KMS-11 (cell line): ENCODE measurements around the gene SKAP1.

ENCODE experiments used
- H2AFZ ChIP-seq: fragments of 200-600 bp; sonication (generic); 2 replicates; pipeline ENCODE4 v1.6.1; 2016; ENCODE audit warnings: antibody characterized with exemption, mixed run types, low read depth
- H3K27ac ChIP-seq: fragments of 200-600 bp; sonication (generic); 2 replicates; pipeline ENCODE4 v1.6.1; 2016; ENCODE audit warnings: mild to moderate bottlenecking, mixed run types
- H3K27me3 ChIP-seq: fragments of 200-600 bp; sonication (generic); 2 replicates; pipeline ENCODE4 v1.6.1; 2017; ENCODE audit warnings: mild to moderate bottlenecking, low read depth, mixed run types, moderate library complexity; ENCODE audit not compliant: insufficient read depth
- H3K36me3 ChIP-seq: fragments of 200-600 bp; sonication (generic); 2 replicates; pipeline ENCODE4 v1.6.1; 2017; ENCODE audit warnings: mild to moderate bottlenecking, mixed run types; ENCODE audit not compliant: insufficient read depth
- H3K4me1 ChIP-seq: fragments of 200-600 bp; sonication (generic); 2 replicates; pipeline ENCODE4 v1.6.1; 2016; ENCODE audit warnings: mild to moderate bottlenecking, low read depth, mixed run types; ENCODE audit not compliant: poor library complexity, severe bottlenecking
- H3K4me2 ChIP-seq: fragments of 200-600 bp; sonication (generic); 2 replicates; pipeline ENCODE4 v1.7.0; 2016; ENCODE audit warnings: mild to moderate bottlenecking, mixed run types
- H3K4me3 ChIP-seq: fragments of 200-600 bp; sonication (generic); IDR thresholded peaks from 2 replicates; pipeline ENCODE4 v1.6.1; 2017; ENCODE audit warnings: low read depth, low read length, mixed read lengths; ENCODE audit not compliant: insufficient read depth
- H3K79me2 ChIP-seq: fragments of 200-600 bp; sonication (generic); 2 replicates; pipeline ENCODE4 v1.6.1; 2016; ENCODE audit warnings: low read depth, mixed run types; ENCODE audit not compliant: insufficient read depth
- H3K9ac ChIP-seq: fragments of 200-600 bp; sonication (generic); 2 replicates; pipeline ENCODE4 v1.6.1; 2016; ENCODE audit warnings: mild to moderate bottlenecking, mixed run types
- H4K20me1 ChIP-seq: fragments of 200-600 bp; sonication (generic); 2 replicates; pipeline ENCODE4 v1.6.1; 2016; ENCODE audit warnings: mild to moderate bottlenecking, mixed run types; ENCODE audit not compliant: insufficient read depth
- CTCF ChIP-seq: fragments of 200-600 bp; sonication (generic); conservative IDR thresholded peaks from 2 replicates; pipeline ENCODE4 v1.6.1; 2017; ENCODE audit warnings: low read depth, mild to moderate bottlenecking, antibody characterized with exemption, low read length, moderate library complexity, mixed read lengths

Gene SKAP1

GRCh38 chr17:48443712-48444111 is 13.7 kb upstream of the SKAP1 start:
- H3K4me3 ChIP-seq = no peak overlapping the region
- H3K4me2 ChIP-seq = no peak overlapping the region
- H2AFZ ChIP-seq = no peak overlapping the region
- H3K27ac ChIP-seq = no peak overlapping the region
- no peaks in the 10 kb centered on the region for H3K79me2 ChIP-seq
- no peaks in the 10 kb centered on the region for H4K20me1 ChIP-seq
- no peak overlapping the region for H3K9ac ChIP-seq
- TF ChIP-seq CTCF = no peak
- peaks cover 48% of the 10 kb centered on the region for H3K4me1 ChIP-seq
- H3K36me3 ChIP-seq = no peaks in the 10 kb centered on the region
- no peaks in the 10 kb centered on the region for H3K27me3 ChIP-seq

- H2AFZ ChIP-seq = no peak overlapping the region
- no peaks in the 10 kb centered on the region for H3K36me3 ChIP-seq
- H3K4me1 ChIP-seq = peaks cover 56% of the 10 kb centered on the region
- no peak overlapping the region for H3K9ac ChIP-seq
- H3K27ac ChIP-seq = no peak overlapping the region
- TF ChIP-seq CTCF = no peak
- H3K4me2 ChIP-seq = no peak overlapping the region
- H4K20me1 ChIP-seq = no peaks in the 10 kb centered on the region
- no peaks in the 10 kb centered on the region for H3K27me3 ChIP-seq
- no peaks in the 10 kb centered on the region for H3K79me2 ChIP-seq
- no peak overlapping the region for H3K4me3 ChIP-seq
Measured at GRCh38 chr17:48442819-48443218, 12.8 kb upstream of the SKAP1 start.

GRCh38 chr17:48441862-48442261 is 11.8 kb upstream of the SKAP1 start:
- peak overlapping the region; percentile 98 for H3K27ac ChIP-seq
- TF ChIP-seq CTCF = no peak
- no peak overlapping the region for H3K4me3 ChIP-seq
- H3K79me2 ChIP-seq = no peaks in the 10 kb centered on the region
- no peaks in the 10 kb centered on the region for H3K27me3 ChIP-seq
- H3K9ac ChIP-seq = peak overlapping the region; percentile 85; the same call in 1 of the 2 replicates
- no peaks in the 10 kb centered on the region for H3K36me3 ChIP-seq
- peak overlapping the region; percentile 97 for H3K4me2 ChIP-seq
- H3K4me1 ChIP-seq = peaks cover 63% of the 10 kb centered on the region
- peak overlapping the region; percentile 76; the same call in 1 of the 2 replicates for H2AFZ ChIP-seq
- no peaks in the 10 kb centered on the region for H4K20me1 ChIP-seq

GRCh38 chr17:48441231-48441711 is 11.3 kb upstream of the SKAP1 start:
- Histone ChIP-seq H3K9ac (peak overlapping the region; percentile 85), H3K79me2 (no peaks in the 10 kb centered on the region), H3K4me1 (peaks cover 69% of the 10 kb centered on the region), H3K4me2 (peak overlapping the region; percentile 97), H4K20me1 (no peaks in the 10 kb centered on the region), H3K27ac (peak overlapping the region; percentile 98), H2AFZ (peak overlapping the region; percentile 76; the same call in 1 of the 2 replicates), H3K27me3 (no peaks in the 10 kb centered on the region), H3K36me3 (no peaks in the 10 kb centered on the region), H3K4me3 (no peak overlapping the region)
- no peak for TF ChIP-seq CTCF
